HCT116 (cell line): ENCODE results near the gene PRPF6.

Experiments used
- ATF3 ChIP-seq: IDR thresholded peaks from 2 replicates; pipeline ENCODE4 v1.6.1; 2012
- CBX3 ChIP-seq: IDR thresholded peaks from 2 replicates; pipeline ENCODE4 v1.6.1; 2012; ENCODE audit warnings: low read depth
- CTCF ChIP-seq, 3 experiments: fragments of 200-600 bp in 1 of 3; sonication (generic) in 1 of 3; IDR thresholded peaks in 2 of 3; conservative IDR thresholded peaks in 1 of 3; 2 replicates each; pipeline ENCODE4 v1.5.1; 2012 to 2017; ENCODE audit warnings: low read depth in 2 of 3, low read length in 2 of 3, antibody characterized with exemption in 1 of 3, borderline replicate concordance in 1 of 3, control low read depth in 1 of 3, mild to moderate bottlenecking in 1 of 3, mixed read lengths in 1 of 3, mixed run types in 1 of 3, moderate library complexity in 1 of 3; ENCODE audit not compliant: insufficient read depth in 1 of 3
- EZH2 ChIP-seq: fragments of 200-600 bp; sonication (generic); IDR thresholded peaks from 2 replicates; pipeline ENCODE4 v1.6.1; 2017; ENCODE audit warnings: antibody characterized with exemption, mixed run types
- EZH2phosphoT487 ChIP-seq: fragments of 200-600 bp; IDR thresholded peaks from 2 replicates; pipeline ENCODE4 v1.6.1; 2018; ENCODE audit warnings: antibody characterized with exemption, borderline replicate concordance
- JUND ChIP-seq: IDR thresholded peaks from 2 replicates; pipeline ENCODE4 v1.6.1; 2012
- POLR2A ChIP-seq: IDR thresholded peaks from 2 replicates; pipeline ENCODE4 v1.7.0; 2011; ENCODE audit warnings: borderline replicate concordance; ENCODE audit not compliant: insufficient read depth, insufficient read length; ENCODE audit errors: extremely low read depth
- POLR2AphosphoS5 ChIP-seq: IDR thresholded peaks from 2 replicates; pipeline ENCODE4 v1.6.1; 2011; ENCODE audit warnings: mild to moderate bottlenecking, low read depth, low read length, moderate library complexity
- RAD21 ChIP-seq: IDR thresholded peaks from 2 replicates; pipeline ENCODE4 v1.6.1; 2012; ENCODE audit warnings: low read depth, mild to moderate bottlenecking
- REST ChIP-seq: IDR thresholded peaks from 2 replicates; pipeline ENCODE4 v1.6.1; 2012; ENCODE audit warnings: low read depth
- SIN3A ChIP-seq: IDR thresholded peaks from 2 replicates; pipeline ENCODE4 v1.6.1; 2012; ENCODE audit warnings: low read depth
- SP1 ChIP-seq: IDR thresholded peaks from 2 replicates; pipeline ENCODE4 v1.6.1; 2012; ENCODE audit warnings: low read depth
- TCF7L2 ChIP-seq: IDR thresholded peaks from 2 replicates; pipeline ENCODE4 v1.7.0; 2011; ENCODE audit warnings: borderline replicate concordance, inconsistent platforms; ENCODE audit not compliant: insufficient read depth, insufficient read length; ENCODE audit errors: extremely low read depth
- YY1 ChIP-seq: IDR thresholded peaks from 2 replicates; pipeline ENCODE4 v1.6.1; 2011; ENCODE audit warnings: low read length, low read depth, moderate library complexity, mild to moderate bottlenecking; ENCODE audit not compliant: insufficient replicate concordance; ENCODE audit errors: extremely low read depth

GRCh38 chr20:64074184-64074789, 93.4 kb downstream of the PRPF6 start:
- no peak for TF ChIP-seq CTCF (IDR thresholded peaks at IDR 0.05 in 2 of 3, conservative IDR thresholded peaks at IDR 0.05 in 1 of 3; ENCODE audit: borderline replicate concordance in 1 of 3, insufficient read depth in 1 of 3, low read depth in 2 of 3, low read length in 2 of 3)
- TF ChIP-seq JUND, result no peak
- TF ChIP-seq SP1, result no peak
- TF ChIP-seq RAD21, result no peak
- TF ChIP-seq POLR2AphosphoS5, result no peak
- no peak for TF ChIP-seq YY1
- TF ChIP-seq CBX3, result no peak
- TF ChIP-seq SIN3A, result no peak
- no peak for TF ChIP-seq POLR2A
- no peak for TF ChIP-seq EZH2
- no peak for TF ChIP-seq TCF7L2
- TF ChIP-seq EZH2phosphoT487, result no peak
- TF ChIP-seq REST, result no peak
- no peak for TF ChIP-seq ATF3
